ENCODE results near the gene PNMT. TPM values are rescaled to one million over a fixed set of nuclear protein-coding genes. Genes with fewer than 3 reads are reported as not detected.

The PNMT gene
- total and polyA plus RNA-seq, 2 donors (not counting 1 experiment from before 2014, with no cell fraction given): 0.13 to 0.76 TPM

- Mint-ChIP-seq H3K27ac (no peak overlapping the region), H3K4me3 (no peak overlapping the region), H3K9me3 (ENCODE audit: insufficient read depth) (no peaks in the 10 kb centered on the region), H3K27me3 (peaks cover 9% of the 10 kb centered on the region), H3K4me1 (peaks cover 14% of the 10 kb centered on the region)
- ATAC-seq (ENCODE audit: low read depth): no peak
- Histone ChIP-seq H4K20me1 (ENCODE audit: control insufficient read depth, insufficient read depth, low read length, poor library complexity, severe bottlenecking) (no peaks in the 10 kb centered on the region), H3K27ac (ENCODE audit: low read length in 2 of 2) (no peak overlapping the region), H3K9me3 (ENCODE audit: control extremely low read depth in 1 of 3, control insufficient read depth in 2 of 3, insufficient read depth in 1 of 3, low read length in 2 of 3) (no peaks in the 10 kb centered on the region), H3K4me1 (ENCODE audit: control insufficient read depth in 2 of 2, insufficient read depth in 2 of 2, low read length in 2 of 2) (peaks cover 12 to 19% of the 10 kb centered on the region in 2 donors), H3K79me2 (ENCODE audit: control insufficient read depth, insufficient read depth, low read length) (no peaks in the 10 kb centered on the region), H3K27me3 (replicated peaks in 1 of 4; ENCODE audit: control extremely low read depth in 1 of 4, control insufficient read depth in 3 of 4, insufficient read depth in 4 of 4, low read length in 3 of 4) (peaks cover 0 to 7% (median 2%) of the 10 kb centered on the region in 4 experiments), H3K9ac (ENCODE audit: low read length) (no peak overlapping the region), H3K36me3 (replicated peaks in 1 of 2; ENCODE audit: control extremely low read depth in 1 of 2, control insufficient read depth in 1 of 2, extremely low read depth in 1 of 2, insufficient read depth in 2 of 2, low read length in 1 of 2) (no peaks in the 10 kb centered on the region), H3K4me2 (replicated peaks; ENCODE audit: low read depth, low read length, poor library complexity, severe bottlenecking) (no peak overlapping the region), H3K4me3 (ENCODE audit: control extremely low read depth in 1 of 5, extremely low read depth in 1 of 5, insufficient read depth in 1 of 5, low read depth in 2 of 5, low read length in 4 of 5) (no peak overlapping the region), H2AFZ (ENCODE audit: insufficient read depth, low read depth, low read length, poor library complexity, severe bottlenecking) (no peak overlapping the region)
- POLR2A ChIA-PET: no interaction called here
- DNase-seq: no peak
- CTCF ChIA-PET: interaction anchor here (1.6 kb wide), 1 partner anchor 10 kb away, joined by 3 read pairs; no protein-coding TSS in a partner anchor
- TF ChIP-seq EZH2 (IDR thresholded peaks at IDR 0.05; ENCODE audit: borderline replicate concordance, insufficient read depth, low read depth, low read length, poor library complexity, severe bottlenecking) (no peak), CTCF (IDR thresholded peaks at IDR 0.05) (no peak)
- intact Hi-C loops (cut with micrococcal nuclease): no loop called here
- WGBS (ENCODE audit: insufficient coverage): 100% methylated on average over 5 of the region's 8 CpGs
Measured at GRCh38 chr17:39706383-39706782, 38.1 kb downstream of the PNMT start.

- Mint-ChIP-seq H3K4me1 (peaks cover 14% of the 10 kb centered on the region), H3K4me3 (no peak overlapping the region), H3K27me3 (peaks cover 5% of the 10 kb centered on the region), H3K9me3 (ENCODE audit: insufficient read depth) (no peaks in the 10 kb centered on the region), H3K27ac (no peak overlapping the region)
- H3K4me1 ChIP-seq (ENCODE audit: control insufficient read depth in 2 of 2, insufficient read depth in 2 of 2, low read length in 2 of 2): peaks cover 12 to 19% of the 10 kb centered on the region in 2 donors
- 52% methylated on average over 2 of the region's 7 CpGs for WGBS (ENCODE audit: insufficient coverage)
- H3K4me2 ChIP-seq (replicated peaks; ENCODE audit: low read depth, low read length, poor library complexity, severe bottlenecking): peak overlapping the region; percentile 37
- ChIA-PET POLR2A (interaction anchor here (0.6 kb wide), 1 partner anchor 457 kb away, joined by 3 read pairs; no protein-coding TSS in a partner anchor), CTCF (no interaction called here)
- intact Hi-C loops (cut with micrococcal nuclease): no loop called here
- H2AFZ ChIP-seq (ENCODE audit: insufficient read depth, low read depth, low read length, poor library complexity, severe bottlenecking): no peak overlapping the region
- no peak for DNase-seq
- TF ChIP-seq EZH2 (IDR thresholded peaks at IDR 0.05; ENCODE audit: borderline replicate concordance, insufficient read depth, low read depth, low read length, poor library complexity, severe bottlenecking) (no peak), CTCF (IDR thresholded peaks at IDR 0.05) (no peak)
- no peaks in the 10 kb centered on the region for H3K36me3 ChIP-seq (replicated peaks in 1 of 2; ENCODE audit: control extremely low read depth in 1 of 2, control insufficient read depth in 1 of 2, extremely low read depth in 1 of 2, insufficient read depth in 2 of 2, low read length in 1 of 2)
- no peaks in the 10 kb centered on the region for H3K9me3 ChIP-seq (ENCODE audit: control extremely low read depth in 1 of 3, control insufficient read depth in 2 of 3, insufficient read depth in 1 of 3, low read length in 2 of 3)
- H3K79me2 ChIP-seq (ENCODE audit: control insufficient read depth, insufficient read depth, low read length): no peaks in the 10 kb centered on the region
- H3K27ac ChIP-seq (ENCODE audit: low read length in 2 of 2): no peak overlapping the region
- H3K9ac ChIP-seq (ENCODE audit: low read length): no peak overlapping the region
- no peak overlapping the region for H3K4me3 ChIP-seq (ENCODE audit: control extremely low read depth in 1 of 5, extremely low read depth in 1 of 5, insufficient read depth in 1 of 5, low read depth in 2 of 5, low read length in 4 of 5)
- H4K20me1 ChIP-seq (ENCODE audit: control insufficient read depth, insufficient read depth, low read length, poor library complexity, severe bottlenecking): no peaks in the 10 kb centered on the region
- ATAC-seq (ENCODE audit: low read depth): no peak
- H3K27me3 ChIP-seq (replicated peaks in 1 of 4; ENCODE audit: control extremely low read depth in 1 of 4, control insufficient read depth in 3 of 4, insufficient read depth in 4 of 4, low read length in 3 of 4): peaks cover 0 to 1% (median 0%) of the 10 kb centered on the region in 4 experiments
Measured at GRCh38 chr17:39706921-39707337, 38.7 kb downstream of the PNMT start.
